ENCODE measurements around the gene FBRS. TPM values are rescaled to one million over a fixed set of nuclear protein-coding genes. Genes with fewer than 3 reads are reported as not detected.

FBRS gene
- polyA plus RNA-seq, 2 of the 4 experiments (the other 2 are of a cell fraction): 5.9 to 33.3 TPM

DNA sequence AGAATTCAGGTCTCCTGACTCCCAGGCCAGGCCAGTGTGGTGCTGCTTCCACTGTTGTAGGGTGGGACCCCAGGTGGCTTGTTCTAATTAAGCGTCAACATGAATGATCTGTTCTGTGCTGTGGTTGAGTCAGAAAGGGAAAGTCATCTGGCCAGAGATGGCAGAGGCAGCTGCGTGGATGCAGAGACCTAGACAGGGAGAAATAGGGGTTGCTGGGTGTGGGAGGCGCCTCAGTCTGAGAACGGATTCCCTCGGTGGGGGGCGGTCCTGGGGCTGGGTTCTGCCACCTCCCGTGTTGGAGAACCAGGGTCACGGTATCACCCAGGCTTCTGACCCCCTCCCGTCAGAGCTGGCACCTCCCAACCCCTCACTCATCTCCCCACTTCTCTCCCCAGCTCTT, 5.6 kb downstream of the FBRS start:
- TF ChIP-seq REST (IDR thresholded peaks at IDR 0.05): no peak
- 93% methylated on average over 9 of the region's 9 CpGs for WGBS (ENCODE audit: missing lambda C conversion rate)
- Histone ChIP-seq H3K4me2 (no peak overlapping the region), H3K27ac (no peak overlapping the region), H3K9me3 (no peaks in the 10 kb centered on the region), H3K4me3 (no peak overlapping the region), H3K4me1 (peaks cover 14% of the 10 kb centered on the region)
- ChIA-PET POLR2A (interaction anchor here (0.6 kb wide), 1 partner anchor 113 kb away, joined by 8 read pairs; no protein-coding TSS in a partner anchor), CTCF (interaction anchor here (0.6 to 3.2 kb wide), 7 partner anchors 11 to 255 kb away, joined by 3 to 21 read pairs (median 4); partner anchors contain the start of genes DCTPP1 and PRR14)
- FAIRE-seq: no peak
- no peak for DNase-seq (ENCODE audit: low read depth in 1 of 2, low spot score in 1 of 2)
- no peak for ATAC-seq

GRCh38 chr16:30664616-30665109, 6.4 kb downstream of the FBRS start:
- Histone ChIP-seq H3K4me3 (no peak overlapping the region), H3K9me3 (no peaks in the 10 kb centered on the region), H3K27ac (no peak overlapping the region), H3K4me1 (peaks cover 14% of the 10 kb centered on the region), H3K4me2 (no peak overlapping the region)
- FAIRE-seq (no peak), DNase-seq (ENCODE audit: low read depth in 1 of 2, low spot score in 1 of 2) (no peak), ATAC-seq (no peak)
- CTCF ChIA-PET: interaction anchor here (1.1 to 3.2 kb wide), 3 partner anchors 14 to 235 kb away, joined by 4 to 21 read pairs (median 5); partner anchors contain the start of genes DCTPP1 and PRR14
- TF ChIP-seq MAFK (IDR thresholded peaks at IDR 0.05; ENCODE audit: partially characterized antibody) (no peak), SMC3 (IDR thresholded peaks at IDR 0.05) (no peak), TFCP2L1 (CRISPR knock-in tag; IDR thresholded peaks at IDR 0.05) (no peak), FOSL2 (IDR thresholded peaks at IDR 0.05) (no peak), FOSL2 (CRISPR knock-in tag; IDR thresholded peaks at IDR 0.05) (no peak), RNF2 (IDR thresholded peaks at IDR 0.05; ENCODE audit: borderline replicate concordance, low read depth) (no peak), CHD4 (IDR thresholded peaks at IDR 0.05; ENCODE audit: borderline replicate concordance) (no peak), POLR2AphosphoS2 (conservative IDR thresholded peaks at IDR 0.05; ENCODE audit: low read length) (no peak), BCL3 (IDR thresholded peaks at IDR 0.05) (no peak), MAX (IDR thresholded peaks at IDR 0.05) (no peak), RAD21 (conservative IDR thresholded peaks at IDR 0.05 in 1 of 2, IDR thresholded peaks at IDR 0.05 in 1 of 2) (no peak), RCOR1 (IDR thresholded peaks at IDR 0.05; ENCODE audit: low read depth, low read length) (no peak), ESRRA (IDR thresholded peaks at IDR 0.05; ENCODE audit: borderline replicate concordance, low read length) (no peak)
- TF ChIP-seq, protein P1, sequence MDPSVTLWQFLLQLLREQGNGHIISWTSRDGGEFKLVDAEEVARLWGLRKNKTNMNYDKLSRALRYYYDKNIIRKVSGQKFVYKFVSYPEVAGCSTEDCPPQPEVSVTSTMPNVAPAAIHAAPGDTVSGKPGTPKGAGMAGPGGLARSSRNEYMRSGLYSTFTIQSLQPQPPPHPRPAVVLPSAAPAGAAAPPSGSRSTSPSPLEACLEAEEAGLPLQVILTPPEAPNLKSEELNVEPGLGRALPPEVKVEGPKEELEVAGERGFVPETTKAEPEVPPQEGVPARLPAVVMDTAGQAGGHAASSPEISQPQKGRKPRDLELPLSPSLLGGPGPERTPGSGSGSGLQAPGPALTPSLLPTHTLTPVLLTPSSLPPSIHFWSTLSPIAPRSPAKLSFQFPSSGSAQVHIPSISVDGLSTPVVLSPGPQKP (IDR thresholded peaks at IDR 0.05; ENCODE audit: low read depth, low read length): no peak
- TF ChIP-seq, protein P2, sequence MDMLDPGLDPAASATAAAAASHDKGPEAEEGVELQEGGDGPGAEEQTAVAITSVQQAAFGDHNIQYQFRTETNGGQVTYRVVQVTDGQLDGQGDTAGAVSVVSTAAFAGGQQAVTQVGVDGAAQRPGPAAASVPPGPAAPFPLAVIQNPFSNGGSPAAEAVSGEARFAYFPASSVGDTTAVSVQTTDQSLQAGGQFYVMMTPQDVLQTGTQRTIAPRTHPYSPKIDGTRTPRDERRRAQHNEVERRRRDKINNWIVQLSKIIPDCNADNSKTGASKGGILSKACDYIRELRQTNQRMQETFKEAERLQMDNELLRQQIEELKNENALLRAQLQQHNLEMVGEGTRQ (IDR thresholded peaks at IDR 0.05): no peak
- 95% methylated on average over 11 of the region's 15 CpGs for WGBS (ENCODE audit: missing lambda C conversion rate)
- POLR2A ChIA-PET: no interaction called here

Data from A549 (cell line).